Measurements from ENCODE around the gene SYT13. TPM values are rescaled to one million over a fixed set of nuclear protein-coding genes. Genes with fewer than 3 reads are reported as not detected.

SYT13 gene
- total and polyA plus RNA-seq, 2 of the 4 experiments (the other 2 are of a cell fraction): not detected

GRCh38 chr11:45227836-45228235 is 58.3 kb downstream of the SYT13 start:
- Histone ChIP-seq H3K9me1 (ENCODE audit: insufficient read depth, low read length) (no peaks in the 10 kb centered on the region), H4K91ac (ENCODE audit: insufficient read depth, low read depth, low read length) (no peak overlapping the region), H2BK20ac (ENCODE audit: low read depth, low read length) (no peak overlapping the region), H4K20me1 (ENCODE audit: insufficient read depth, low read length) (no peaks in the 10 kb centered on the region), H3K27ac (ENCODE audit: insufficient read depth, low read length) (no peak overlapping the region), H2AK5ac (ENCODE audit: low read depth, low read length) (no peak overlapping the region), H2BK120ac (ENCODE audit: low read depth, low read length) (no peak overlapping the region), H3K4ac (ENCODE audit: low read depth, low read length) (no peak overlapping the region), H2BK15ac (ENCODE audit: low read depth, low read length) (no peak overlapping the region), H2BK5ac (ENCODE audit: low read depth, low read length, poor library complexity, severe bottlenecking) (no peak overlapping the region), H3K23ac (ENCODE audit: low read depth, low read length) (no peak overlapping the region), H3K18ac (ENCODE audit: low read depth, low read length) (no peak overlapping the region), H3K4me1 (ENCODE audit: control insufficient read depth, insufficient read depth, low read length) (no peaks in the 10 kb centered on the region), H3K14ac (replicated peaks; ENCODE audit: low read depth, low read length) (no peak overlapping the region), H3K4me3 (ENCODE audit: insufficient read depth, low read depth, low read length) (no peak overlapping the region), H3K9ac (ENCODE audit: low read depth, low read length) (no peak overlapping the region), H3K9me3 (ENCODE audit: control insufficient read depth, insufficient read depth, low read length) (no peaks in the 10 kb centered on the region), H3K79me1 (ENCODE audit: low read depth in 1 of 2, low read length in 2 of 2) (no peaks in the 10 kb centered on the region), H4K8ac (ENCODE audit: low read depth in 2 of 2, low read length in 2 of 2) (no peak overlapping the region), H4K5ac (ENCODE audit: low read depth, low read length) (no peak overlapping the region), H3K27me3 (ENCODE audit: control insufficient read depth, insufficient read depth, low read length) (no peaks in the 10 kb centered on the region), H2AK9ac (replicated peaks; ENCODE audit: low read depth, low read length, poor library complexity) (no peak overlapping the region), H3K36me3 (ENCODE audit: control insufficient read depth, insufficient read depth, low read length) (peaks cover 11% of the 10 kb centered on the region), H3K56ac (ENCODE audit: extremely low read depth, insufficient read depth, low read length) (no peak overlapping the region), H2AFZ (replicated peaks; ENCODE audit: low read length, poor library complexity) (no peak overlapping the region), H3K4me2 (ENCODE audit: low read depth, low read length) (no peak overlapping the region)
- ChIA-PET POLR2A (ENCODE audit: unreplicated experiment) (no interaction called here), CTCF (no interaction called here)
- no TSS peak for BruUV-seq (replicated peaks)
- DNase-seq (no peak), ATAC-seq (ENCODE audit: low read depth) (no peak)
- intact Hi-C loops (cut with micrococcal nuclease) (no loop called here), in situ Hi-C loops (cut with MboI; ENCODE audit: low sequenced_read_pairs) (no loop called here), dilution Hi-C loops (cut with HindIII; ENCODE audit: low sequenced_read_pairs, unreplicated experiment) (no loop called here)
- 90% methylated on average over 6 of the region's 19 CpGs; no CpG with 5 or more reads in 1 of the 2 experiments for WGBS, 2 experiments (ENCODE audit: extremely low coverage in 2 of 2, insufficient read length in 1 of 2)
- TF ChIP-seq MXI1 (IDR thresholded peaks at IDR 0.05; ENCODE audit: borderline replicate concordance, low read depth, low read length): no peak
- TF ChIP-seq RAD21 (IDR thresholded peaks at IDR 0.05; ENCODE audit: low read length): no peak
- TF ChIP-seq RCOR1 (IDR thresholded peaks at IDR 0.05; ENCODE audit: insufficient replicate concordance, low read length): no peak
- no peak for TF ChIP-seq CHD1 (IDR thresholded peaks at IDR 0.05; ENCODE audit: low read depth, low read length)
- no peak for TF ChIP-seq SMC3 (IDR thresholded peaks at IDR 0.05; ENCODE audit: low read depth, low read length)
- no peak for TF ChIP-seq MAZ (IDR thresholded peaks at IDR 0.05; ENCODE audit: borderline replicate concordance, low read depth, low read length)
